GM06990 (cell line): ENCODE data around the gene MED19.

Source experiments
- DNase-seq: peaks from one replicate; pipeline ENCODE4 v3.0.0-alpha.2; 2011; ENCODE audit not compliant: insufficient read length; ENCODE audit errors: extremely low read depth
- H3K27me3 ChIP-seq: replicated peaks from 2 replicates; pipeline ENCODE4 v1.6.0; 2011; ENCODE audit warnings: low read length; ENCODE audit not compliant: control insufficient read depth, insufficient read depth
- H3K36me3 ChIP-seq: 2 replicates; pipeline ENCODE4 v1.5.1; 2011; ENCODE audit warnings: low read length; ENCODE audit not compliant: control insufficient read depth, insufficient read depth
- H3K4me3 ChIP-seq: replicated peaks from 2 replicates; pipeline ENCODE4 v1.5.1; 2011; ENCODE audit warnings: low read depth, mild to moderate bottlenecking, control low read depth, low read length
- CTCF ChIP-seq: IDR thresholded peaks from 2 replicates; pipeline ENCODE4 v1.5.1; 2011; ENCODE audit warnings: low read length, control low read depth, mild to moderate bottlenecking, inconsistent platforms; ENCODE audit not compliant: insufficient read depth, poor library complexity, severe bottlenecking

The MED19 gene

DNA sequence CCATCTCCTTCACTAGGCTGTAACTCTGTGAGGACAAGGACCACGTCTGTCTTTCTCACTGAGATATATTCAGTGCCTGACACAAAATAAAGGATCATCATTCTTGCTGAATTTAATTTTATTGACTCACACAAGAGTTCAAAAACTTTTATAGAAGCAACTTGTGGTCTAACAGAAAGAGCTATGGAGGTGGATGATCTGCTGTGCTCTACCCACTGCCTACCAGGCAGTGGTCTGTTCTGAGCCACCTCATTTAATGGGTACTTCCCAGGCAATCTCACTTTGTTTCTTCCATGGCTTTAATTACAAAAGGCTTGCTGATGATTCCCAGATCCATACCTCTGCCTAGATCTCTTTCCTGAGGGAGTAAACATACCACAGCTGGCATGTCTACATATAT, 34.9 kb upstream of the MED19 start:
- H3K27me3 ChIP-seq: no peaks in the 10 kb centered on the region
- peaks cover 19% of the 10 kb centered on the region for H3K36me3 ChIP-seq
- no peak overlapping the region for H3K4me3 ChIP-seq
- no peak for DNase-seq
- no peak for TF ChIP-seq CTCF

DNA sequence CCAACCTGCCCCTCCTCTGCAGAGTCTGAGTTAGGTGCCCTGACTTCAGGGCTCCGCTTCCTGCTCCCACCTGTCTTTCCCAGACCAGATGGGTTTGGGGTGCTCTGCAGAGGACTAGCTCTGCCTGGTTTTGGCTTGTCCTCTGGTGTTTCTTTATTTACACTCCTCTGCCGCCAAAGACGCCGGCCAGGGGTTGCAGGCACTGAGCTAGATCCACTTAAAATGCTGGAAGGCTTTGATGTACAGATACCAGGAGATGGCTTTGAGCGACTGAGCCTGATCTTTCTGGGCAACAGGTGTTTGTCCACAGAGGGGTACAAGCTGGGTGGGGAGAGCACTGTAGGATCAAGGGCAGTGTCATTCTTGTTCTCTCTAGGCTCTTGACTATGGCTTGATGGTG, 33.2 kb upstream of the MED19 start:
- H3K36me3 ChIP-seq: peaks cover 19% of the 10 kb centered on the region
- no peak for TF ChIP-seq CTCF
- DNase-seq: no peak
- H3K4me3 ChIP-seq: no peak overlapping the region
- no peaks in the 10 kb centered on the region for H3K27me3 ChIP-seq

DNA sequence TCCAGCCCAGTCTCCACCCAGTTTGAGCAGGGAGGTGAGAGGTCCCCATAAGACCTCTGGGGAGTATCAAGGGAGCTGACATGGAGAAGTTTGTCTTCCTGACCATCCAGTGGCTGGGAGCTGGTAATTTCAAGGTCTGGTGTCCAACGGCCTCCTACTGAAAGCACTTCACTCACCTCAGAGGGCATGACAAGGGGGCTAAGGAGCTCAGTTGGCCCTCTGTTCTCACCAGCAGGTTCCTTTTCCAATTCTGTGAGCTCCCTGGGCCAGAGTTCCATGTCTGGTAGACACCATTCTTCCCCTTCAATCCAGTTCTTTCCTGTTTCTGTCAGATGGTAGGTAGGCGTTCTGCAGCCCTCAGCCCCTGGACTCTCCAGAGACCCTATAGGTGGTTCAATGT, 32.3 kb upstream of the MED19 start:
- no peaks in the 10 kb centered on the region for H3K27me3 ChIP-seq
- no peak overlapping the region for H3K4me3 ChIP-seq
- no peak for TF ChIP-seq CTCF
- H3K36me3 ChIP-seq: peaks cover 19% of the 10 kb centered on the region
- DNase-seq: no peak

DNA sequence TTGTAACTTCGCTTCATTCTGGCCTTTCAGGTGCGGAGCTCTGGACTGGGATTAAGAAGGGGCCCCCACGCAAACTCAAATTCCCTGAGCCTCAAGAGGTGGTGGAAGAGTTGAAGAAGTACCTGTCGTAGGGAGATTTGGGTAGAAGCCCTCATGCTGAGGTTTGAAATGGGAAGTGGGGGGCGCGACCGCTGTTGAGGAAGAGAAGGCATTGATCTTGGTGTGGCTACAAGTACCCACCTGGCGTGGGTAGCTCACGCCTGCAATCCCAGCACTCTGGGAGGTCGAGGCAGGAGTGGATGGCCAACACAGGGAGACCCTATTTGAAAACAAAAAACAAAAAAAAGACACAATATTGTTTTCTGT, 30.1 kb upstream of the MED19 start:
- Histone ChIP-seq H3K27me3 (no peaks in the 10 kb centered on the region), H3K36me3 (peaks cover 29% of the 10 kb centered on the region), H3K4me3 (peak overlapping the region; percentile 91)
- DNase-seq: no peak
- no peak for TF ChIP-seq CTCF

DNA sequence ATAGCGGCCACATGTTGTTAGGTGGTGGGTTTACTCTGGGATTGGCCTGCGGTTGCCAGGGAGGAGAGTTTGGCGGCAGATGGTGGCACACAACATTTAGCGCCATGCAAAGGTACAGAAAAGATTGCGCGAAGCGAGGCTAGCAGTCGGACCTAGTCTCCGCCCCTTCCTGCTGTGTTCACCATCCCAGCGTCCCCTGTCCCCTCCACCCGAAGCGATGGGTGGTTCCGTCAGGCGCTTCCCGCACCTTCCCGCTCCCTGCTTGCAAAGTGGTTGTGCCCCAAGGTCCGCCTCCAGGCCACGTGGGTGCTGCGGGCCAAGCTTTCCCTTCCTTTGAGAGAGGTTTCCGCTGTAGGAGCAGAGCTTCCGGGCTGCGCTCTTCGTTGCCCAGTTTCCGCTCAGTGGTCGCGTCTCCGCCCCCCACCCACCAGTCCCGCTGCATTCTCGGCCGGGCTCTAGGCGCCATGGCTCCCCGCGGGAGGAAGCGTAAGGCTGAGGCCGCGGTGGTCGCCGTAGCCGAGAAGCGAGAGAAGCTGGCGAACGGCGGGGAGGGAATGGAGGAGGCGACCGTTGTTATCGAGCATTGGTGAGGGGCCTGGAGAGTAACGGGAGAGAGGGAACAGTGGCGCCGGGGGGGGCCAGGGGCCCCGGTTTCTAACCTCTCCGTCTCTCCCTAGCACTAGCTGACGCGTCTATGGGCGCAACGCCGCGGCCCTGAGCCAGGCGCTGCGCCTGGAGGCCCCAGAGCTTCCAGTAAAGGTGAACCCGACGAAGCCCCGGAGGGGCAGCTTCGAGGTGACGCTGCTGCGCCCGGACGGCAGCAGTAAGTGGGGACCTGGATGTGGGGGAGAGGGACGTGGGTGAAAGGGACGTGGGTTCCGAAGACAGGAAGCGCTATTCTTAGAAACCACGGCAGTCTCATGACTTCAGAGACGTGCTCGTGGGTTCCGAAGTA, 29.4 kb upstream of the MED19 start, which contains the start of gene SELENOH:
Gene SELENOH (plus strand): TSS at position 360 of the 955 bp plus-strand sequence. CDS start 105 bp downstream, at position 465.
- Histone ChIP-seq H3K36me3 (peaks cover 29% of the 10 kb centered on the region), H3K4me3 (peak within 1 kb of the TSS; percentile 91), H3K27me3 (no peaks in the 10 kb centered on the region)
- peak; percentile 96 for DNase-seq
- no peak for TF ChIP-seq CTCF
